ENCODE data around the gene MARCOL. TPM values are rescaled to one million over a fixed set of nuclear protein-coding genes. Genes with fewer than 3 reads are reported as not detected.

MARCOL gene
- total RNA-seq, 1 experiment from 2014 or later, result not detected

DNA sequence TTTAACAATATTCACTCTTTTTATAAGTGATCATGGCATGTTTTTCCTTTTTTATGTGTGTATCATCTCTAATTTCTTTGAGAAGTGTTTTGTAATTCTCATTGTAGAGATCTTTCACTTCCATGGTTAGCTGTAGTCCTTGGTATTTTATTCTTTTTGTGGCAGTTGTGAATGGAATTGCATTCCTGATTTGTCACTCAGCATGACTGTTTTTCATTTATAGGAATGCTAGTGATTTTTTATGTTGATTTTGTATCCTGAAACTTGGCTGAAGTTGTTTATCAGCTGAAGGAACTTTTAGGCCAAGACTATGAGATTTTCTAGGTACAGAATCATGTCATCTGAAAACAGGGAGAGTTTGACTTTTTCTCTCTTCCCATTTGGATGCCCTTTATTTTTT, 17.1 kb downstream of the MARCOL start:
- DNase-seq (ENCODE audit: low read depth, low spot score) (no peak), ATAC-seq (no peak)
- H3K9me2 ChIP-seq (ENCODE audit: insufficient read depth), result no peaks in the 10 kb centered on the region
- no peak overlapping the region for H3K4me3 ChIP-seq (replicated peaks in 1 of 2; ENCODE audit: low read depth in 1 of 2, low read length in 2 of 2)
- ChIA-PET POLR2A (no interaction called here), RAD21 (ENCODE audit: low non-redundant PET in 1 of 2, low total read pairs in 2 of 2, uncharacterized antibody in 2 of 2, unreplicated experiment in 2 of 2) (no interaction called here), CTCF (no interaction called here)
- no TSS peak for BruUV-seq (replicated peaks)
- H3K79me2 ChIP-seq (ENCODE audit: insufficient read depth, low read length), result no peaks in the 10 kb centered on the region
- no peak overlapping the region for H2AFZ ChIP-seq (ENCODE audit: low read depth, low read length, poor library complexity, severe bottlenecking)
- H3K9ac ChIP-seq (ENCODE audit: low read length), result no peak overlapping the region
- no peaks in the 10 kb centered on the region for H4K20me1 ChIP-seq (ENCODE audit: insufficient read depth)
- TF ChIP-seq RAD21 (IDR thresholded peaks at IDR 0.05; ENCODE audit: low read depth), result no peak
- no peak for TF ChIP-seq EZH2 (IDR thresholded peaks at IDR 0.05)
- H3K27ac ChIP-seq (ENCODE audit: low read depth, low read length), result no peak overlapping the region
- H3K4me2 ChIP-seq (ENCODE audit: low read length), result no peak overlapping the region
- intact Hi-C loops (cut with micrococcal nuclease), result no loop called here
- no peaks in the 10 kb centered on the region for H3K27me3 ChIP-seq (ENCODE audit: insufficient read depth, low read length)
- no peaks in the 10 kb centered on the region for H3K36me3 ChIP-seq (ENCODE audit: control insufficient read depth in 1 of 2, insufficient read depth in 2 of 2, low read length in 2 of 2)
- H3K9me3 ChIP-seq (ENCODE audit: control insufficient read depth in 1 of 2, insufficient read depth in 1 of 2, low read depth in 1 of 2, low read length in 2 of 2), result no peaks in the 10 kb centered on the region
- no peaks in the 10 kb centered on the region for H3K4me1 ChIP-seq (ENCODE audit: control insufficient read depth in 1 of 2, insufficient read depth in 2 of 2, low read length in 2 of 2)

DNA sequence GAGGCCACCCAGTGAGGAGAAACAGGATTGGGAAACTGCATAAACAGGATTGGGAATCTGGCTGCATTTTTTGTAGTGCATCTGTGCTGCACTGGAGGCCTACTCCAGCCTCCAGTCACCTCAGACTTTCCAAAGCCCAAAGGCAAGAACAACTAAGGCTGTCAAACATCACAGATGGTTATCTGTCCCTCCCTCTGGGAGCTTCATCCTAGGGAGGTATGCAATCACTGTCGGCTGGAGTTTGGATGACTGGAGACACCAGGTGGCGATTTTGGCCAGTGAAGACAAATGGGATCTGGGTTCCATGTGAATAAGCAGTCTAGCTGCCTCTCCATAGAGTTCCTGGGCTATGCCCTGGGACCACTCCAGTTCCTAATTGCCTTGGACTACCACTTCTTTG, 21.0 kb downstream of the MARCOL start:
- no peak for TF ChIP-seq POLR2A (IDR thresholded peaks at IDR 0.05; ENCODE audit: borderline replicate concordance, extremely low read depth, insufficient read depth, insufficient read length)
- TF ChIP-seq, protein P1, sequence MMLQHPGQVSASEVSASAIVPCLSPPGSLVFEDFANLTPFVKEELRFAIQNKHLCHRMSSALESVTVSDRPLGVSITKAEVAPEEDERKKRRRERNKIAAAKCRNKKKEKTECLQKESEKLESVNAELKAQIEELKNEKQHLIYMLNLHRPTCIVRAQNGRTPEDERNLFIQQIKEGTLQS (IDR thresholded peaks at IDR 0.05), result no peak
- no peak for TF ChIP-seq ZBTB33 (IDR thresholded peaks at IDR 0.05; ENCODE audit: extremely low read depth, insufficient replicate concordance, low read length)
- TF ChIP-seq ELF1 (IDR thresholded peaks at IDR 0.05; ENCODE audit: borderline replicate concordance, low read depth), result no peak
- TF ChIP-seq POLR2AphosphoS5 (IDR thresholded peaks at IDR 0.05; ENCODE audit: low read depth, low read length), result no peak
- TF ChIP-seq EZH2phosphoT487 (IDR thresholded peaks at IDR 0.05; ENCODE audit: borderline replicate concordance), result no peak
- TF ChIP-seq EZH2 (IDR thresholded peaks at IDR 0.05), result no peak
- TF ChIP-seq JUND (IDR thresholded peaks at IDR 0.05), result no peak
- no peak for TF ChIP-seq CEBPB (IDR thresholded peaks at IDR 0.05; ENCODE audit: low read depth)
- no peak for TF ChIP-seq SRF (IDR thresholded peaks at IDR 0.05; ENCODE audit: low read depth)
- no peak for TF ChIP-seq CBX3 (IDR thresholded peaks at IDR 0.05; ENCODE audit: low read depth)
- no peak for TF ChIP-seq YY1 (IDR thresholded peaks at IDR 0.05; ENCODE audit: extremely low read depth, insufficient replicate concordance, low read depth, low read length)
- Histone ChIP-seq H4K20me1 (ENCODE audit: insufficient read depth) (no peaks in the 10 kb centered on the region), H3K4me3 (replicated peaks in 1 of 2; ENCODE audit: low read depth in 1 of 2, low read length in 2 of 2) (no peak overlapping the region), H3K9me3 (ENCODE audit: control insufficient read depth in 1 of 2, insufficient read depth in 1 of 2, low read depth in 1 of 2, low read length in 2 of 2) (no peaks in the 10 kb centered on the region), H3K27ac (ENCODE audit: low read depth, low read length) (no peak overlapping the region), H3K9ac (ENCODE audit: low read length) (no peak overlapping the region), H3K4me2 (ENCODE audit: low read length) (no peak overlapping the region), H3K9me2 (ENCODE audit: insufficient read depth) (no peaks in the 10 kb centered on the region), H3K79me2 (ENCODE audit: insufficient read depth, low read length) (no peaks in the 10 kb centered on the region), H2AFZ (ENCODE audit: low read depth, low read length, poor library complexity, severe bottlenecking) (no peak overlapping the region), H3K4me1 (ENCODE audit: control insufficient read depth in 1 of 2, insufficient read depth in 2 of 2, low read length in 2 of 2) (no peaks in the 10 kb centered on the region), H3K27me3 (ENCODE audit: insufficient read depth, low read length) (no peaks in the 10 kb centered on the region), H3K36me3 (ENCODE audit: control insufficient read depth in 1 of 2, insufficient read depth in 2 of 2, low read length in 2 of 2) (no peaks in the 10 kb centered on the region)
- ChIA-PET CTCF (no interaction called here), POLR2A (no interaction called here), RAD21 (ENCODE audit: low non-redundant PET in 1 of 2, low total read pairs in 2 of 2, uncharacterized antibody in 2 of 2, unreplicated experiment in 2 of 2) (no interaction called here)
- DNase-seq (ENCODE audit: low read depth, low spot score) (no peak), ATAC-seq (no peak)
- BruUV-seq (replicated peaks), result no TSS peak
- intact Hi-C loops (cut with micrococcal nuclease), result no loop called here
